GM23338 (cell line): ENCODE results near the gene DVL1. TPM values are rescaled to one million over a fixed set of nuclear protein-coding genes. Genes with fewer than 3 reads are reported as not detected.

Source experiments
- ATAC-seq: fragments of 200-7000 bp; cut with Tn5 transposase; 3 replicates; pipeline ENCODE4 v1.9.1; 2020
- DNase-seq: peaks from one replicate; pipeline ENCODE4 v3.0.0-alpha.2; 2015; ENCODE audit warnings: low spot score
- H2AFZ ChIP-seq: fragments of 200-600 bp; sonication (generic); 2 replicates; pipeline ENCODE4 v1.8.0; 2016; ENCODE audit warnings: antibody characterized with exemption, mild to moderate bottlenecking, moderate library complexity
- H3F3A ChIP-seq: fragments of 200-600 bp; sonication (generic); replicated peaks from 2 replicates; pipeline ENCODE4 v1.8.0; 2017; ENCODE audit warnings: antibody characterized with exemption, mixed run types, low read depth
- H3K27ac ChIP-seq: fragments of 200-600 bp; sonication (generic); 2 replicates; pipeline ENCODE4 v1.6.1; 2016; ENCODE audit warnings: low read depth
- H3K27me3 ChIP-seq: fragments of 200-600 bp; sonication (generic); 2 replicates; pipeline ENCODE4 v1.8.0; 2016; ENCODE audit warnings: mild to moderate bottlenecking, mixed run types, moderate library complexity; ENCODE audit not compliant: insufficient read depth
- H3K36me3 ChIP-seq: fragments of 200-600 bp; sonication (generic); 2 replicates; pipeline ENCODE4 v1.8.0; 2016; ENCODE audit warnings: mild to moderate bottlenecking; ENCODE audit not compliant: insufficient read depth
- H3K4me1 ChIP-seq: fragments of 200-600 bp; sonication (generic); 2 replicates; pipeline ENCODE4 v1.8.0; 2016; ENCODE audit warnings: mild to moderate bottlenecking, moderate library complexity; ENCODE audit not compliant: insufficient read depth
- H3K4me2 ChIP-seq: fragments of 200-600 bp; sonication (generic); 2 replicates; pipeline ENCODE4 v1.7.1; 2017; ENCODE audit warnings: mixed run types
- H3K4me3 ChIP-seq: fragments of 200-600 bp; sonication (generic); 2 replicates; pipeline ENCODE4 v1.6.1; 2016; ENCODE audit warnings: mixed run types
- H3K79me2 ChIP-seq: fragments of 200-600 bp; sonication (generic); replicated peaks from 2 replicates; pipeline ENCODE4 v1.8.0; 2017; ENCODE audit warnings: mild to moderate bottlenecking; ENCODE audit not compliant: insufficient read depth
- H3K9me2 ChIP-seq: fragments of 200-600 bp; sonication (generic); 2 replicates; pipeline ENCODE4 v1.8.0; 2017; ENCODE audit not compliant: insufficient read depth
- H4K20me1 ChIP-seq: fragments of 200-600 bp; sonication (generic); replicated peaks from 2 replicates; pipeline ENCODE4 v1.8.0; 2017; ENCODE audit warnings: mild to moderate bottlenecking; ENCODE audit not compliant: insufficient read depth
- H3K27ac Mint-ChIP-seq: 2 replicates; pipeline ENCODE4 v1.8.0; 2020; ENCODE audit warnings: inconsistent platforms, mild to moderate bottlenecking, moderate library complexity, mixed read lengths
- H3K27me3 Mint-ChIP-seq: 3 replicates; pipeline ENCODE4 v1.8.0; 2022; ENCODE audit warnings: low read depth, mild to moderate bottlenecking, moderate library complexity, mixed read lengths, inconsistent platforms; ENCODE audit not compliant: insufficient read depth, poor library complexity
- H3K36me3 Mint-ChIP-seq: 3 replicates; pipeline ENCODE4 v1.8.0; 2021; ENCODE audit warnings: low read depth, mild to moderate bottlenecking, inconsistent platforms, moderate library complexity, mixed read lengths
- H3K4me1 Mint-ChIP-seq: 3 replicates; pipeline ENCODE4 v1.8.0; 2020; ENCODE audit warnings: mild to moderate bottlenecking, inconsistent platforms, mixed read lengths
- H3K4me3 Mint-ChIP-seq: 3 replicates; pipeline ENCODE4 v1.8.0; 2021; ENCODE audit warnings: moderate library complexity, mild to moderate bottlenecking, inconsistent platforms, mixed read lengths
- H3K9me3 Mint-ChIP-seq: 3 replicates; pipeline ENCODE4 v1.8.0; 2020; ENCODE audit warnings: moderate library complexity, mild to moderate bottlenecking, inconsistent platforms, mixed read lengths
- CREB1 ChIP-seq: fragments of 250-450 bp; sonication (Bioruptor Pico); IDR thresholded peaks from 2 replicates; pipeline ENCODE4 v1.5.0; 2020; ENCODE audit warnings: low read depth, mild to moderate bottlenecking, moderate library complexity
- JUNB ChIP-seq: IDR thresholded peaks from one replicate; pipeline ENCODE4 v1.6.1; 2016; ENCODE audit warnings: antibody characterized with exemption; ENCODE audit not compliant: unreplicated experiment
- POLR2AphosphoS5 ChIP-seq: IDR thresholded peaks from 2 replicates; pipeline ENCODE4 v1.6.1; 2016; ENCODE audit warnings: antibody characterized with exemption, low read depth
- STAT1 ChIP-seq: IDR thresholded peaks from one replicate; pipeline ENCODE4 v1.6.1; 2016; ENCODE audit warnings: antibody characterized with exemption; ENCODE audit not compliant: unreplicated experiment
- ZNF114 ChIP-seq: fragments of 250-450 bp; sonication (Bioruptor Pico); IDR thresholded peaks from 2 replicates; pipeline ENCODE4 v1.5.0; 2020; ENCODE audit warnings: mild to moderate bottlenecking, moderate library complexity
- ZNF331 ChIP-seq: fragments of 250-450 bp; sonication (Bioruptor Pico); IDR thresholded peaks from 2 replicates; pipeline ENCODE4 v1.5.0; 2020; ENCODE audit warnings: low read depth, mild to moderate bottlenecking, moderate library complexity
- ZNF462 ChIP-seq: fragments of 250-450 bp; sonication (Bioruptor Pico); IDR thresholded peaks from 2 replicates; pipeline ENCODE4 v1.5.0; 2020; ENCODE audit warnings: mild to moderate bottlenecking, moderate library complexity
- polyA plus RNA-seq: library from polyadenylated mRNA; unstranded; fragments of >200 nt; fragmentation: Nextera tagmentation; extraction: Ambion mirVana; gene quantifications from 2 replicates; pipeline ENCODE4 v1.2.1, GENCODE V29; 2016
- total RNA-seq: library from RNA; depleted of rRNA; stranded (reverse); fragments of >200 nt; shearing (Covaris generic); gene quantifications from 2 replicates; pipeline ENCODE4 v1.2.3, GENCODE V29; 2014

DVL1 gene
- total and polyA plus RNA-seq, 2 experiments from 2014 or later = 13.5 to 69.7 TPM

- TF ChIP-seq ZNF462 (CRISPR knock-in tag) (no peak), JUNB (no peak), CREB1 (no peak)
Observed at GRCh38 chr1:1361233-1361981, 12.2 kb upstream of the DVL1 start (continued).

- Histone ChIP-seq H3K9me2 (no peaks in the 10 kb centered on the region), H3F3A (peaks cover 19% of the 10 kb centered on the region; the same call in 1 of the 2 replicates), H3K27ac (no peak overlapping the region), H3K79me2 (no peaks in the 10 kb centered on the region), H3K4me1 (peaks cover 22% of the 10 kb centered on the region), H2AFZ (no peak overlapping the region), H3K4me3 (no peak overlapping the region), H3K27me3 (no peaks in the 10 kb centered on the region), H4K20me1 (no peaks in the 10 kb centered on the region), H3K4me2 (no peak overlapping the region), H3K36me3 (no peaks in the 10 kb centered on the region)
- Mint-ChIP-seq H3K27ac (peak overlapping the region; percentile 2; the same call in 1 of the 2 replicates), H3K9me3 (no peaks in the 10 kb centered on the region; the same call in 2 of the 3 replicates), H3K4me1 (peaks cover 31% of the 10 kb centered on the region), H3K27me3 (peaks cover 18% of the 10 kb centered on the region), H3K36me3 (no peaks in the 10 kb centered on the region), H3K4me3 (no peak overlapping the region; the same call in 2 of the 3 replicates)
- ATAC-seq = no peak
- no peak for DNase-seq
- TF ChIP-seq ZNF114 (CRISPR knock-in tag) (no peak), ZNF331 (no peak), ZNF462 (CRISPR knock-in tag) (no peak), JUNB (no peak), STAT1 (no peak), POLR2AphosphoS5 (no peak)
Observed at GRCh38 chr1:1360506-1361169, 11.4 kb upstream of the DVL1 start.
